GM12865 (cell line): ENCODE results near the gene HINFP.
"Not testable (repeated sequence)": the region's sequence is repeated elsewhere in the genome, so short reads cannot be mapped to it uniquely, and the experiment has no call there.

Source experiments
- DNase-seq: peaks from one replicate; pipeline ENCODE4 v3.0.0; 2010; ENCODE audit warnings: low read depth
- H3K4me3 ChIP-seq: 2 replicates; pipeline ENCODE4 v1.5.1; 2011; ENCODE audit warnings: mild to moderate bottlenecking, low read depth, low read length, control low read depth
- TF ChIP-seq, protein P1 (sequence below): IDR thresholded peaks from 2 replicates; pipeline ENCODE4 v1.5.1; 2011; ENCODE audit warnings: low read length, control low read depth, low read depth, inconsistent platforms; ENCODE audit not compliant: insufficient read depth; ENCODE audit errors: missing control alignments

The HINFP gene

DNA sequence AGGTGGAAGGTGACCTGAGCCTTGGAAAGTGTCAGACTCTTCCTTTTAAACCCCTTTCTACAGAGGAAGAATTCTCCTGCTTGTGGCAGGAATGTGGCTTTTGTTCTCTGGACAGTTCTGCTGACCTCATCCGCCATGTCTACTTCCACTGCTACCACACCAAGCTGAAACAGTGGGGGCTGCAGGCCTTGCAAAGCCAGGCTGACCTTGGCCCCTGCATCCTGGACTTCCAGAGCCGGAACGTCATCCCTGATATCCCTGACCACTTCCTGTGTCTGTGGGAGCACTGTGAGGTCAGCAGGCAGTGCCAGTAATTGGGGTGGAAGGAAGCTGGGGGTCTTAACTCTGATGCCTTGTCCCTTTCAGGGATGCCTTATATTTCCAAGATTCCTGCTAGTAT lies 9.3 kb downstream of the HINFP start:
- no peak for DNase-seq
- H3K4me3 ChIP-seq = no peak overlapping the region
- TF ChIP-seq, protein P1, sequence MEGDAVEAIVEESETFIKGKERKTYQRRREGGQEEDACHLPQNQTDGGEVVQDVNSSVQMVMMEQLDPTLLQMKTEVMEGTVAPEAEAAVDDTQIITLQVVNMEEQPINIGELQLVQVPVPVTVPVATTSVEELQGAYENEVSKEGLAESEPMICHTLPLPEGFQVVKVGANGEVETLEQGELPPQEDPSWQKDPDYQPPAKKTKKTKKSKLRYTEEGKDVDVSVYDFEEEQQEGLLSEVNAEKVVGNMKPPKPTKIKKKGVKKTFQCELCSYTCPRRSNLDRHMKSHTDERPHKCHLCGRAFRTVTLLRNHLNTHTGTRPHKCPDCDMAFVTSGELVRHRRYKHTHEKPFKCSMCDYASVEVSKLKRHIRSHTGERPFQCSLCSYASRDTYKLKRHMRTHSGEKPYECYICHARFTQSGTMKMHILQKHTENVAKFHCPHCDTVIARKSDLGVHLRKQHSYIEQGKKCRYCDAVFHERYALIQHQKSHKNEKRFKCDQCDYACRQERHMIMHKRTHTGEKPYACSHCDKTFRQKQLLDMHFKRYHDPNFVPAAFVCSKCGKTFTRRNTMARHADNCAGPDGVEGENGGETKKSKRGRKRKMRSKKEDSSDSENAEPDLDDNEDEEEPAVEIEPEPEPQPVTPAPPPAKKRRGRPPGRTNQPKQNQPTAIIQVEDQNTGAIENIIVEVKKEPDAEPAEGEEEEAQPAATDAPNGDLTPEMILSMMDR = no peak

DNA sequence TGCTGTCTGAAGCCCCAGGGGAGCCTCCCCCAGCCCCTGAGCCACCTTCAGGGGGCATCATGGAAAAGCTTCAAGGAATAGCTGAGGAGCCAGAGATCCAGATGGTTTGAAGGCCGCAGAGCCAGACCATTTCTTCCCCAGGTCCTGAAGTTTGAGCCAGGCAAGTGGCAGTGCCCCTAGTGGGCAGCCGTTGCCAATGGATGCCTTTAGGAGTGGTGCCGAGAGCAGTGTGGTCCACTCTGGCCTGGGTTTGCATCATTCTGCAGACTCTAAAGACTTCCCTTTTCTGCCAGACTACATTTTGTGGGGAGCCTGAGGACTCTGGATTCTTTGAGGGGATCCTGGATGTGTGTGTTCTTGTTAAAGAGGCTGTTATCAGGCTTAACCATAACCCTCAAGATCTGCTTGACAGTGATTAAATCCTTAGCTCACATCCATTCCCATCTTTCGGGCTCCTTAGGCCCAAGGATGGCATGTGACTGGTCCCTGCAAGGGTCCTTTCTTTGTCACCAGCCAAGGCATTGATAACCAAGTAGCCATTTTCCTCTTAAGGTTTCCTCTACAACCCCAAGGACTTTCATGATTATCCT lies 13.1 kb downstream of the HINFP start:
- H3K4me3 ChIP-seq = no peak overlapping the region
- no peak for DNase-seq
- TF ChIP-seq, protein P1 = peak; percentile 54

DNA sequence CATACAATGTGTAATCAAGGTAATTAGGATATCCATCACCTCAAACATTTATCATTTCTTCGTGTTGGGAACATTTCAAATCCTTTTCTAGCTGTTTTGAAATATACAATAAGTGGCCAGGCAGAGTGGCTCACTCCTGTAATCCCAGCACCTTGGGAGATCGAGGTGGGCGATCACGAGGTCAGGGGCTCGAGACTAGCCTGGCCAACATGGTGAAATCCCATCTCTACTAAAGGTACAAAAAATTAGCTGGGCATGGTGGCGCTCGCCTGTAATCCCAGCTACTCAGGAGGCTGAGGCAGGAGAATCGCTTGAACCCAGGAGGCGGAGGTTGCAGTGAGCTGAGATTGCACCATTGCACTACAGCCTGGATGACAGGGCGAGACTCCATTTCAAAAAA lies 17.9 kb downstream of the HINFP start:
- DNase-seq, H3K4me3 ChIP-seq: not testable (repeated sequence)

DNA sequence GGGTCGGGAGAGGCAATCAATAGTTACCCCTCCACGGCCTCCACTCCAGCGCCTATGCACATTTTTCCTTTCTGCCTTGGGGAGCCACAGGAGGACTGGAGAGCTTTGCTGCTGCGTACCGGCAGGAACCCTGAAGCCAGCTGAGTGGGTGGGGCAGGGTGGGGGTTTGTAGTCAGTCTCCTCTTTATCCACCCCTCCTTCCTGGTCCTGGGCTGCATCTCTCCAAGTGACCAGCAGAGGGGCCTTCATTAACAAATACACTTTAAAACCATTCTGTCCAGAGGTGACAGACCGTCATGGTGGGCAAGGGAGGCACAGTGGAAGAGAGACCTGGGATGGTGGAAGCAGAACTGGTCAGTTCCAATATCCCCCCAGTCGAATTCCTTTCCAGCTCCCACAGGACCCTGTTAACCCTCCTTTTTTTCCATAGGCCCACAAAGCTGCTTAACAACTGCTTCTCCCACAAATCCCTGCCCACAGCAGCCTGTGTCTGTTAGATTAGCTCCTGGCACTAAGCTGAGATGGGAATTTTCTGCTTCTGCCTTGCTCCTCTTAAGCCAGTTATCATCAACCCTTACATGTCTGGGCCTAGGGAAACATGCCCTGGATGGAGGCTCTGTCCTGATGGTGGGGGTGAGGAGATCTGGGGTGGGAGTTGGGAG lies 23.6 kb downstream of the HINFP start:
- peak; percentile 77 for DNase-seq
- no peak overlapping the region for H3K4me3 ChIP-seq
- TF ChIP-seq, protein P1 = peak; percentile 61

DNA sequence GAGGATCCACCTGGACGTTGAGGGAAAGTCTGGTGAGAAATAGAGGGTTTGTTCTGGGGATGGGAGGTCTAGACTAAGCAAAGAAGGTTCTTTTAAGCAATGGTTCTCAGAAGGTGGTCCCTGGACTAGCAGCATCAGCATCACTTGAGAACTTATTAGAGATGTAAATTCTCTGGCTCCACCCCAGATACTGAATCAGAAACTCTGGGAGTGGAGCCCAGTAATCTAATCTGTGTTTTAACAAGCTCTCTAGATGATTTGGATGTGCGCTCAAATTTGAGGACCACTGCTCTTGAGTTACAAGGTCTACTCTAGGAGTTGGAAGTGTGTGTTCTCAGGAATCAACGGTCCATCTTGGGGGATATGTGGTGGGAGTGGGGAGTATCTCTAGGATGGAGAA lies 24.2 kb downstream of the HINFP start:
- DNase-seq = no peak
- no peak overlapping the region for H3K4me3 ChIP-seq
- TF ChIP-seq, protein P1 = no peak

DNA sequence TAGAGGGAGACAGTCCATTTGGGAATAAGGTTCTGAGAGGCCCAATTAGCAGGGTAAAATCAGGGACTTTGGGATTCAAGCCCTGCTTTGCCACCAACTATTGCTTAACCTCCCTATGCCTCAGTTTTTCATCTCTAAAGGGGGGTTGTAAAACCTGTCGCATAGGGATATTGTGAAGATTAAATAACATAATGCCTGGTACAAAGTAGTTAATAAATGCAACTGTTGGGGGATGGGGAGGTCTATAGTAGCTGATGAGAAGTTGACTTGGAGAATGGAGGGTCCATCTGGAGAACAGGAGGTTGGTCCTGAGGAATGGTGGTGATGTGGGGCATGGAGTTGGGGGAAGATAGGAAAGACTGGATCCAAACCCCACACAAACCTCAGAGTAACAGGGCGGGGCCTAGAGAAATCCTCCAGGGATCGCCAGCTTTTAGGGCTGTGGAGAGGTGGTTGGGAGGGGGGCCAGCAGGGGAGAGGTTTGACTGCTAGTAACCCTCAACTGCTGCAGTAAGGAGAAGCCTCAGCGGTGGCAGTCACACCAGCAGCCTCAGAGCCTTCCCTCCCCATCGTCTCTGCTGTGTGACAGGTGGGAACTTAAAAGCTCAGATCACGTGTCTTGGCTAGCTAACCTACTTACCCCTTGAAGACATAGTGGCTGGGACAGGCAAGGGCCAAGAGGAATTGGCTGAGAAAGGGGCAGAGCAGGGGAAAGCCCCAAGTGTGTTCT lies 26.4 kb downstream of the HINFP start:
- TF ChIP-seq, protein P1 = no peak
- DNase-seq = peak; percentile 32
- no peak overlapping the region for H3K4me3 ChIP-seq

DNA sequence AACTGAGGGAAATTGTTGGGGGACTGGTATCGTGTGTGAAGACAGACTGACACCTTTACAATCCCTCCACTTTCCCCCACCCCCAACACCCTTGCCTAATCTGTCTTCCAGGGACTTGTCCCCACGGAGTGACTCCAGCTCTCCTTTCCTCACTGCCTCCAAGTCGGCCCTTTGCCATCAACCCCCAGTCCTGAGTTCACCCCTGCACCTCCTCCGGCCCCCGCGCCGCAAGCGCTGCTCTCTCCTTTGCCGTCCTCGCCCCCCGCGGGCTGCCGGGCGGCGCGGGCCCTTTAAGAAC lies 27.3 kb downstream of the HINFP start:
- H3K4me3 ChIP-seq = peak overlapping the region; percentile 47
- TF ChIP-seq, protein P1 = no peak
- DNase-seq = no peak
